Measurements from ENCODE around the gene ADGRV1.

Gene ADGRV1

DNA sequence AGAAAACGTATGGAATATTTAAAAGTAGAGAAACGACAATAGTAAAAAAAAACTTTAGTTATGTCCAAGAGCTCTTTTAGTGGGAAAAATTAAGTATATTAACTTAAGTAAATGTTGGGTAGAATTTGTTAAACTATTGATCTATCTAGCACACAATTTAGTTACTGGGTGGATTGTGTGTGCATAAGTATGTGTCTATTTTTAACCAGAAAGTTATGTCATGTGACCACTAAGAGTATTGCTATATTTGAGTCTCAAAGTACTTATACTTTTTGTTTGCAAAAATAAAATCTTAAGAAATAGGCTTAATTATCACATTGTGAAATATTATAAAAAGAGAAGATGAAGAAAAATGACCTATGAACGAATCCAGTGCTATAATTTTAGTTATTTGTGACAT, 56.8 kb downstream of the ADGRV1 start:
- TF ChIP-seq EGR1 (IDR thresholded peaks at IDR 0.05) (no peak), TEAD4 (IDR thresholded peaks at IDR 0.05) (no peak), NFIC (IDR thresholded peaks at IDR 0.05) (no peak), CREB1 (IDR thresholded peaks at IDR 0.05; ENCODE audit: low read depth) (no peak), FOXM1 (IDR thresholded peaks at IDR 0.05; ENCODE audit: borderline replicate concordance, low read depth) (no peak), YY1 (IDR thresholded peaks at IDR 0.05; ENCODE audit: low read depth) (no peak), RAD21 (IDR thresholded peaks at IDR 0.05; ENCODE audit: low read depth) (no peak), TAF1 (IDR thresholded peaks at IDR 0.05; ENCODE audit: low read depth) (no peak), EP300 (IDR thresholded peaks at IDR 0.05; ENCODE audit: borderline replicate concordance) (no peak), ZBTB7A (IDR thresholded peaks at IDR 0.05; ENCODE audit: low read depth) (no peak), TCF12 (IDR thresholded peaks at IDR 0.05; ENCODE audit: low read depth) (no peak), CEBPB (IDR thresholded peaks at IDR 0.05) (no peak)
- TF ChIP-seq, protein P1, sequence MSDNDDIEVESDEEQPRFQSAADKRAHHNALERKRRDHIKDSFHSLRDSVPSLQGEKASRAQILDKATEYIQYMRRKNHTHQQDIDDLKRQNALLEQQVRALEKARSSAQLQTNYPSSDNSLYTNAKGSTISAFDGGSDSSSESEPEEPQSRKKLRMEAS (IDR thresholded peaks at IDR 0.05): no peak
- TF ChIP-seq, protein P2, sequence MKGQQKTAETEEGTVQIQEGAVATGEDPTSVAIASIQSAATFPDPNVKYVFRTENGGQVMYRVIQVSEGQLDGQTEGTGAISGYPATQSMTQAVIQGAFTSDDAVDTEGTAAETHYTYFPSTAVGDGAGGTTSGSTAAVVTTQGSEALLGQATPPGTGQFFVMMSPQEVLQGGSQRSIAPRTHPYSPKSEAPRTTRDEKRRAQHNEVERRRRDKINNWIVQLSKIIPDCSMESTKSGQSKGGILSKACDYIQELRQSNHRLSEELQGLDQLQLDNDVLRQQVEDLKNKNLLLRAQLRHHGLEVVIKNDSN (IDR thresholded peaks at IDR 0.05): no peak
- TF ChIP-seq, protein P3, sequence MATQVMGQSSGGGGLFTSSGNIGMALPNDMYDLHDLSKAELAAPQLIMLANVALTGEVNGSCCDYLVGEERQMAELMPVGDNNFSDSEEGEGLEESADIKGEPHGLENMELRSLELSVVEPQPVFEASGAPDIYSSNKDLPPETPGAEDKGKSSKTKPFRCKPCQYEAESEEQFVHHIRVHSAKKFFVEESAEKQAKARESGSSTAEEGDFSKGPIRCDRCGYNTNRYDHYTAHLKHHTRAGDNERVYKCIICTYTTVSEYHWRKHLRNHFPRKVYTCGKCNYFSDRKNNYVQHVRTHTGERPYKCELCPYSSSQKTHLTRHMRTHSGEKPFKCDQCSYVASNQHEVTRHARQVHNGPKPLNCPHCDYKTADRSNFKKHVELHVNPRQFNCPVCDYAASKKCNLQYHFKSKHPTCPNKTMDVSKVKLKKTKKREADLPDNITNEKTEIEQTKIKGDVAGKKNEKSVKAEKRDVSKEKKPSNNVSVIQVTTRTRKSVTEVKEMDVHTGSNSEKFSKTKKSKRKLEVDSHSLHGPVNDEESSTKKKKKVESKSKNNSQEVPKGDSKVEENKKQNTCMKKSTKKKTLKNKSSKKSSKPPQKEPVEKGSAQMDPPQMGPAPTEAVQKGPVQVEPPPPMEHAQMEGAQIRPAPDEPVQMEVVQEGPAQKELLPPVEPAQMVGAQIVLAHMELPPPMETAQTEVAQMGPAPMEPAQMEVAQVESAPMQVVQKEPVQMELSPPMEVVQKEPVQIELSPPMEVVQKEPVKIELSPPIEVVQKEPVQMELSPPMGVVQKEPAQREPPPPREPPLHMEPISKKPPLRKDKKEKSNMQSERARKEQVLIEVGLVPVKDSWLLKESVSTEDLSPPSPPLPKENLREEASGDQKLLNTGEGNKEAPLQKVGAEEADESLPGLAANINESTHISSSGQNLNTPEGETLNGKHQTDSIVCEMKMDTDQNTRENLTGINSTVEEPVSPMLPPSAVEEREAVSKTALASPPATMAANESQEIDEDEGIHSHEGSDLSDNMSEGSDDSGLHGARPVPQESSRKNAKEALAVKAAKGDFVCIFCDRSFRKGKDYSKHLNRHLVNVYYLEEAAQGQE (IDR thresholded peaks at IDR 0.05; ENCODE audit: low read depth): no peak

DNA sequence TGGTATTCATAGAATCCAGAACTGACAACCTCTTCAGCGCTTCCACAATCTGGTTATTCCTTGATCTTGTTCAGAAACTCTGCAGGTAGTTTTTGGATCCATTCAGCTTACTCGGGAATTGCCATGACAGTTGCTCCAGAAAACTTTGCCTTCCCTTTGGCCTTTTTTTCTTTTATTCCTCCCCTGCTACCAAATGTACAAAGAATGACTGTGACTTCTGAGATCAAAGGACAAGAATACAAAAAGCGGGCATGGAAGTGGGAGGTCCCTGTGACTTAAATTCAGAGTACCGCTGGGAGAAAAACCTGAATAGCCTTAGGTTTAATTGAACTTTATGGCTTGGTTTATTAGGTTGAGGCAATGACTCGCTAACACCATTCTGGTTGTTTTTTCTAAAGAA, 59.5 kb downstream of the ADGRV1 start:
- TF ChIP-seq TAF1 (IDR thresholded peaks at IDR 0.05; ENCODE audit: low read depth): no peak
- no peak for TF ChIP-seq EP300 (IDR thresholded peaks at IDR 0.05; ENCODE audit: borderline replicate concordance)
- TF ChIP-seq NFIC (IDR thresholded peaks at IDR 0.05): no peak
- no peak for TF ChIP-seq CREB1 (IDR thresholded peaks at IDR 0.05; ENCODE audit: low read depth)
- TF ChIP-seq ZBTB7A (IDR thresholded peaks at IDR 0.05; ENCODE audit: low read depth): no peak
- no peak for TF ChIP-seq FOXM1 (IDR thresholded peaks at IDR 0.05; ENCODE audit: borderline replicate concordance, low read depth)

DNA sequence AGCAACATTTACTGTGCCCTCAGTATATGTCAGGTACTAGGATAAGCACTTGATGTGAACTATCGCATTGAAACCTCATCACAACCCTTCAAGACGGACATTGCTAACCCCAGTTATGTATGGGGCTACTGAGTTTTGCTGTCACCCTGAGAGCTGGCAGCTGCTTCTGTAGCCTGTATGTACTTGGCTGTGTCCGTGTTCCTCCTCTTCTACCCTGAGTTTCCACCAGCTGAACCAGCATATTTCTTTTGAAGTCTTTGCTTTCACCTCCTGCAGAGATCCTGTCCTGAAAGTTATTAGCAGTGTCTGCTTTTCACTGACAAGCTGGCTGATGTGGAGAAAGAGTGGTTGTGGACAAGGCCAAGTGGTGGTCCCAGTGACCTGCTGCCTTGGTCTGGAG, 63.3 kb downstream of the ADGRV1 start:
- TF ChIP-seq, protein P3 (IDR thresholded peaks at IDR 0.05; ENCODE audit: low read depth): no peak
- TF ChIP-seq YY1 (IDR thresholded peaks at IDR 0.05; ENCODE audit: low read depth) (no peak), TEAD4 (IDR thresholded peaks at IDR 0.05) (no peak), EP300 (IDR thresholded peaks at IDR 0.05; ENCODE audit: borderline replicate concordance) (no peak), CEBPB (IDR thresholded peaks at IDR 0.05) (no peak), CREB1 (IDR thresholded peaks at IDR 0.05; ENCODE audit: low read depth) (no peak), FOXM1 (IDR thresholded peaks at IDR 0.05; ENCODE audit: borderline replicate concordance, low read depth) (no peak), EGR1 (IDR thresholded peaks at IDR 0.05) (no peak), NFIC (IDR thresholded peaks at IDR 0.05) (no peak), RAD21 (IDR thresholded peaks at IDR 0.05; ENCODE audit: low read depth) (no peak)
- TF ChIP-seq, protein P2 (IDR thresholded peaks at IDR 0.05): no peak

DNA sequence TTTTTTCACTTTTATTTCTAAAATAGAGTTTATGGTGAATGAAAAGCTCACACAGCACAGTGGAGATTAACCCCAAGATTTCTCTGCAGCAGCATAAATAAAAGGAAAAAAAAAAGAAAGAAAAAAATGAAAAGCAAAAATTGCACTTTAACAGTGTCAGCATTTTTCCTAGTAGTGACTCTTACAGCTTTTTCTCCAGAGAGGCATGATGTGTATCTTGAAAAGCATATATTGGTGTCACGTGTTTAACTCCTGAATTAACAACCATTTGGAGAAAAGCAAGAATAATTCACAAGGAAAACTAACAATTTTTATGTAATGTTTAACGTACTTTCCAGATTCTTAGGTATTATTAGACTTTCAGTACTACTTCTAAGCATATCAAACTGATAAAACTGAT, 67.9 kb downstream of the ADGRV1 start:
- TF ChIP-seq, protein P2 (IDR thresholded peaks at IDR 0.05): no peak
- no peak for TF ChIP-seq EGR1 (IDR thresholded peaks at IDR 0.05)
- TF ChIP-seq CEBPB (IDR thresholded peaks at IDR 0.05): no peak
- TF ChIP-seq EP300 (IDR thresholded peaks at IDR 0.05; ENCODE audit: borderline replicate concordance): no peak
- TF ChIP-seq, protein P1 (IDR thresholded peaks at IDR 0.05): no peak
- no peak for TF ChIP-seq NFIC (IDR thresholded peaks at IDR 0.05)
- TF ChIP-seq YY1 (IDR thresholded peaks at IDR 0.05; ENCODE audit: low read depth): no peak
- TF ChIP-seq ZBTB7A (IDR thresholded peaks at IDR 0.05; ENCODE audit: low read depth): no peak

DNA sequence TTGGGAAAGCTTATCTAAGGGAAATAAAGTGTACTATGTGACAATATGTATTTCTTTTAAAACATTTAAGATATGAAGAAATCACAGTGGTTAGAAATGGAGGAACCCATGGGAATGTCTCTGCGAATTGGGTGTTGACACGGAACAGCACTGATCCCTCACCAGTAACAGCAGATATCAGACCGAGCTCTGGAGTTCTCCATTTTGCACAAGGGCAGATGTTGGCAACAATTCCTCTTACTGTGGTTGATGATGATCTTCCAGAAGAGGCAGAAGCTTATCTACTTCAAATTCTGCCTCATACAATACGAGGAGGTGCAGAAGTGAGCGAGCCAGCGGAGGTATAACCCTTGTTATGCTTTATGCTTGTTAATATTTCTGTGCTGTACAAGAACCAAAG, 69.9 kb downstream of the ADGRV1 start:
- no peak for TF ChIP-seq EP300 (IDR thresholded peaks at IDR 0.05; ENCODE audit: borderline replicate concordance)
- TF ChIP-seq CEBPB (IDR thresholded peaks at IDR 0.05): no peak
- no peak for TF ChIP-seq YY1 (IDR thresholded peaks at IDR 0.05; ENCODE audit: low read depth)
- no peak for TF ChIP-seq FOXM1 (IDR thresholded peaks at IDR 0.05; ENCODE audit: borderline replicate concordance, low read depth)
- TF ChIP-seq, protein P3 (IDR thresholded peaks at IDR 0.05; ENCODE audit: low read depth): no peak
- no peak for TF ChIP-seq NFIC (IDR thresholded peaks at IDR 0.05)
- no peak for TF ChIP-seq EGR1 (IDR thresholded peaks at IDR 0.05)
- no peak for TF ChIP-seq TCF12 (IDR thresholded peaks at IDR 0.05; ENCODE audit: low read depth)
- TF ChIP-seq TEAD4 (IDR thresholded peaks at IDR 0.05): no peak
